ENCODE measurements around the gene LIN28B. TPM values are rescaled to one million over a fixed set of nuclear protein-coding genes. Genes with fewer than 3 reads are reported as not detected.
A peak's percentile ranks its signal among the peaks of the same experiment; 100 is the strongest.

LIN28B gene
- total and polyA plus RNA-seq, 4 donors, result 0.12 to 0.14 TPM; not detected in 2

- DNase-seq (peak in 1 of 3 donors; percentile 1), ATAC-seq (ENCODE audit: insufficient read depth, low FRiP score) (no peak)
- peaks cover 0 to 15% (median 2%) of the 10 kb centered on the region in 4 donors for H3K9me3 ChIP-seq (ENCODE audit: control insufficient read depth in 4 of 4, insufficient read depth in 3 of 4, low read length in 3 of 4)
- H3K27ac ChIP-seq (ENCODE audit: low read depth in 1 of 2, low read length in 1 of 2), result no peak overlapping the region
- peaks cover 11 to 32% (median 30%) of the 10 kb centered on the region in 3 donors for H3K27me3 ChIP-seq (ENCODE audit: control insufficient read depth in 3 of 3, insufficient read depth in 3 of 3, low read length in 2 of 3)
- H3K9ac ChIP-seq (ENCODE audit: insufficient read depth in 1 of 2, low read length in 2 of 2), result no peak overlapping the region
- no peaks in the 10 kb centered on the region for H3K36me3 ChIP-seq (ENCODE audit: control insufficient read depth in 4 of 4, insufficient read depth in 4 of 4, low read length in 4 of 4)
- H3K4me1 ChIP-seq (ENCODE audit: control insufficient read depth in 5 of 5, insufficient read depth in 5 of 5, low read length in 5 of 5), result peaks cover 0 to 5% (median 3%) of the 10 kb centered on the region in 5 donors
- TF ChIP-seq, protein P1, sequence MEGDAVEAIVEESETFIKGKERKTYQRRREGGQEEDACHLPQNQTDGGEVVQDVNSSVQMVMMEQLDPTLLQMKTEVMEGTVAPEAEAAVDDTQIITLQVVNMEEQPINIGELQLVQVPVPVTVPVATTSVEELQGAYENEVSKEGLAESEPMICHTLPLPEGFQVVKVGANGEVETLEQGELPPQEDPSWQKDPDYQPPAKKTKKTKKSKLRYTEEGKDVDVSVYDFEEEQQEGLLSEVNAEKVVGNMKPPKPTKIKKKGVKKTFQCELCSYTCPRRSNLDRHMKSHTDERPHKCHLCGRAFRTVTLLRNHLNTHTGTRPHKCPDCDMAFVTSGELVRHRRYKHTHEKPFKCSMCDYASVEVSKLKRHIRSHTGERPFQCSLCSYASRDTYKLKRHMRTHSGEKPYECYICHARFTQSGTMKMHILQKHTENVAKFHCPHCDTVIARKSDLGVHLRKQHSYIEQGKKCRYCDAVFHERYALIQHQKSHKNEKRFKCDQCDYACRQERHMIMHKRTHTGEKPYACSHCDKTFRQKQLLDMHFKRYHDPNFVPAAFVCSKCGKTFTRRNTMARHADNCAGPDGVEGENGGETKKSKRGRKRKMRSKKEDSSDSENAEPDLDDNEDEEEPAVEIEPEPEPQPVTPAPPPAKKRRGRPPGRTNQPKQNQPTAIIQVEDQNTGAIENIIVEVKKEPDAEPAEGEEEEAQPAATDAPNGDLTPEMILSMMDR (IDR thresholded peaks at IDR 0.05; ENCODE audit: control extremely low read depth, extremely low read depth), result no peak
- H3K4me3 ChIP-seq, result no peak overlapping the region
- WGBS, 2 donors, result 7 to 12% methylated on average over 7 of the region's 7 CpGs
Measured at GRCh38 chr6:104941729-104942091, 15.2 kb upstream of the LIN28B start.

- Histone ChIP-seq H3K9ac (ENCODE audit: insufficient read depth in 1 of 2, low read length in 2 of 2) (no peak overlapping the region), H3K36me3 (ENCODE audit: control insufficient read depth in 4 of 4, insufficient read depth in 4 of 4, low read length in 4 of 4) (no peaks in the 10 kb centered on the region), H3K27me3 (ENCODE audit: control insufficient read depth in 3 of 3, insufficient read depth in 3 of 3, low read length in 2 of 3) (peaks cover 8 to 32% (median 28%) of the 10 kb centered on the region in 3 donors), H3K4me1 (ENCODE audit: control insufficient read depth in 5 of 5, insufficient read depth in 5 of 5, low read length in 5 of 5) (peaks cover 0 to 5% (median 3%) of the 10 kb centered on the region in 5 donors), H3K4me3 (no peak overlapping the region), H3K9me3 (ENCODE audit: control insufficient read depth in 4 of 4, insufficient read depth in 3 of 4, low read length in 3 of 4) (peaks cover 0 to 10% (median 2%) of the 10 kb centered on the region in 4 donors), H3K27ac (ENCODE audit: low read depth in 1 of 2, low read length in 1 of 2) (no peak overlapping the region)
- 67 to 68% methylated on average over 3 of the region's 3 CpGs for WGBS, 2 donors
- ATAC-seq (ENCODE audit: insufficient read depth, low FRiP score) (no peak), DNase-seq (peak; percentile 55 to 66 (median 58))
- TF ChIP-seq, protein P1 (IDR thresholded peaks at IDR 0.05; ENCODE audit: control extremely low read depth, extremely low read depth), result no peak
Measured at GRCh38 chr6:104943781-104944180, 13.1 kb upstream of the LIN28B start.

- H3K36me3 ChIP-seq (ENCODE audit: control insufficient read depth in 4 of 4, insufficient read depth in 4 of 4, low read length in 4 of 4), result no peaks in the 10 kb centered on the region
- no peak overlapping the region for H3K9ac ChIP-seq (ENCODE audit: insufficient read depth in 1 of 2, low read length in 2 of 2)
- peaks cover 0 to 6% (median 0%) of the 10 kb centered on the region in 4 donors for H3K9me3 ChIP-seq (ENCODE audit: control insufficient read depth in 4 of 4, insufficient read depth in 3 of 4, low read length in 3 of 4)
- no peak overlapping the region for H3K27ac ChIP-seq (ENCODE audit: low read depth in 1 of 2, low read length in 1 of 2)
- WGBS, 2 donors, result 40 to 60% methylated on average over 2 of the region's 2 CpGs
- no peak overlapping the region for H3K4me3 ChIP-seq
- no peak for DNase-seq
- H3K27me3 ChIP-seq (ENCODE audit: control insufficient read depth in 3 of 3, insufficient read depth in 3 of 3, low read length in 2 of 3), result peaks cover 0 to 56% (median 33%) of the 10 kb centered on the region in 3 donors
- ATAC-seq (ENCODE audit: insufficient read depth, low FRiP score), result no peak
- H3K4me1 ChIP-seq (ENCODE audit: control insufficient read depth in 5 of 5, insufficient read depth in 5 of 5, low read length in 5 of 5), result peaks cover 0 to 2% (median 0%) of the 10 kb centered on the region in 5 donors
- TF ChIP-seq, protein P1 (IDR thresholded peaks at IDR 0.05; ENCODE audit: control extremely low read depth, extremely low read depth), result no peak
Measured at GRCh38 chr6:104949206-104949605, 7.7 kb upstream of the LIN28B start.

- no peak for ATAC-seq (ENCODE audit: insufficient read depth, low FRiP score)
- peaks cover 0 to 78% (median 54%) of the 10 kb centered on the region in 3 donors for H3K27me3 ChIP-seq (ENCODE audit: control insufficient read depth in 3 of 3, insufficient read depth in 3 of 3, low read length in 2 of 3)
- no peak overlapping the region for H3K27ac ChIP-seq (ENCODE audit: low read depth in 1 of 2, low read length in 1 of 2)
- H3K4me1 ChIP-seq (ENCODE audit: control insufficient read depth in 5 of 5, insufficient read depth in 5 of 5, low read length in 5 of 5), result peaks cover 0 to 2% (median 0%) of the 10 kb centered on the region in 5 donors
- H3K36me3 ChIP-seq (ENCODE audit: control insufficient read depth in 4 of 4, insufficient read depth in 4 of 4, low read length in 4 of 4), result no peaks in the 10 kb centered on the region
- WGBS, 2 donors, result 81 to 95% methylated on average over 1 of the region's 1 CpG
- no peak for DNase-seq
- peaks cover 0 to 6% (median 0%) of the 10 kb centered on the region in 4 donors for H3K9me3 ChIP-seq (ENCODE audit: control insufficient read depth in 4 of 4, insufficient read depth in 3 of 4, low read length in 3 of 4)
- TF ChIP-seq, protein P1 (IDR thresholded peaks at IDR 0.05; ENCODE audit: control extremely low read depth, extremely low read depth), result no peak
- no peak overlapping the region for H3K4me3 ChIP-seq
- no peak overlapping the region for H3K9ac ChIP-seq (ENCODE audit: insufficient read depth in 1 of 2, low read length in 2 of 2)
Measured at GRCh38 chr6:104951677-104952076, 5.2 kb upstream of the LIN28B start.

All from lung (tissue), 12 donors.